Renal pelvis (tissue), 3 donors: ENCODE measurements around the gene CES3. TPM values are rescaled to one million over a fixed set of nuclear protein-coding genes. Genes with fewer than 3 reads are reported as not detected.

Experiments
- polyA plus RNA-seq, 3 donors: library from polyadenylated mRNA; unstranded; fragments of 120-200 nt; gene quantifications; one replicate each; pipeline ENCODE4 v1.2.1, GENCODE V29; 2013; ENCODE audit not compliant: insufficient read length in 3 of 3

CES3 gene
- polyA plus RNA-seq, 3 donors = 2.4 to 4.6 (median 4.1) TPM

Other genes with a start within 250 kb of the CES3 start
- 100 to 1,000 TPM; 105 to 155 (median 142) TPM for gene DYNC1LI2, start 209.7 kb upstream of the CES3 start, polyA plus RNA-seq
- gene TERB1, start 159.7 kb upstream of the CES3 start, polyA plus RNA-seq = under 1 TPM in 1 of 3 donors, not detected in 2; 0.18 TPM
- gene NAE1, start 130.3 kb upstream of the CES3 start, polyA plus RNA-seq = 10 to 100 TPM; 68.2 to 95.4 (median 90.5) TPM
- gene CA7, start 116.9 kb upstream of the CES3 start, polyA plus RNA-seq = under 1 TPM; 0.16 to 0.73 (median 0.61) TPM
- gene PDP2, start 80.8 kb upstream of the CES3 start, polyA plus RNA-seq = 10 to 100 TPM; 12.2 to 16.1 (median 14.3) TPM
- gene CDH16, start 42.4 kb upstream of the CES3 start, polyA plus RNA-seq = 100 to 1,000 TPM; 267 to 319 (median 317) TPM
- gene RRAD, start 35.7 kb upstream of the CES3 start, polyA plus RNA-seq = 1 to 10 TPM; 2.4 to 3.3 (median 2.8) TPM
- gene CIAO2B, start 26.9 kb upstream of the CES3 start, polyA plus RNA-seq = 100 to 1,000 TPM in 1 of 3 donors, 10 to 100 TPM in 2; 95.1 to 102 (median 99.3) TPM
- gene CES2, start 25.8 kb upstream of the CES3 start, polyA plus RNA-seq = 10 to 100 TPM; 42.7 to 50.2 (median 45.3) TPM
- 10 to 100 TPM in 2 of 3 donors, 1 to 10 TPM in 1; 7.3 to 13.1 (median 12.2) TPM for gene CES4A, start 27.3 kb downstream of the CES3 start, polyA plus RNA-seq
- gene CBFB, start 67.9 kb downstream of the CES3 start, polyA plus RNA-seq = 10 to 100 TPM; 65.4 to 70.1 (median 67.9) TPM
- 10 to 100 TPM; 20.7 to 29.5 (median 28.7) TPM for gene PHAF1, start 148.7 kb downstream of the CES3 start, polyA plus RNA-seq
- gene B3GNT9, start 189.7 kb downstream of the CES3 start, polyA plus RNA-seq = 10 to 100 TPM in 1 of 3 donors, 1 to 10 TPM in 2; 8.1 to 11.9 (median 8.2) TPM
- gene TRADD, start 198.6 kb downstream of the CES3 start, polyA plus RNA-seq = 1 to 10 TPM; 6.4 to 6.9 (median 6.6) TPM
- gene FBXL8, start 198.7 kb downstream of the CES3 start, polyA plus RNA-seq = 1 to 10 TPM; 1.4 to 2.9 (median 2.2) TPM
- gene HSF4, start 203.5 kb downstream of the CES3 start, polyA plus RNA-seq = 1 to 10 TPM; 1.2 to 3.1 (median 2.9) TPM
- gene NOL3, start 209.3 kb downstream of the CES3 start, polyA plus RNA-seq = 1 to 10 TPM; 4.1 to 9.5 (median 7.6) TPM
- gene MATCAP1, start 222.7 kb downstream of the CES3 start, polyA plus RNA-seq = 10 to 100 TPM; 34.7 to 53.0 (median 50.1) TPM
- 1 to 10 TPM; 6.5 to 7.2 (median 6.7) TPM for gene EXOC3L1, start 228.9 kb downstream of the CES3 start, polyA plus RNA-seq
- gene E2F4, start 230.9 kb downstream of the CES3 start, polyA plus RNA-seq = 10 to 100 TPM; 65.5 to 72.7 (median 65.9) TPM
- 1 to 10 TPM; 6.7 to 7.0 (median 6.9) TPM for gene ELMO3, start 237.9 kb downstream of the CES3 start, polyA plus RNA-seq